ENCODE results near the gene PLEKHM3. TPM values are rescaled to one million over a fixed set of nuclear protein-coding genes. Genes with fewer than 3 reads are reported as not detected.

The PLEKHM3 gene
- total and polyA plus RNA-seq, 2 experiments from 2014 or later, result 3.9 to 8.8 TPM

- Mint-ChIP-seq H3K9me3 (no peaks in the 10 kb centered on the region; the same call in 2 of the 3 replicates), H3K4me1 (no peaks in the 10 kb centered on the region), H3K27me3 (ENCODE audit: insufficient read depth, low read depth, poor library complexity) (peaks cover 8% of the 10 kb centered on the region), H3K4me3 (no peak overlapping the region), H3K36me3 (ENCODE audit: low read depth) (no peaks in the 10 kb centered on the region), H3K27ac (no peak overlapping the region)
- Histone ChIP-seq H3K79me2 (replicated peaks; ENCODE audit: insufficient read depth) (no peaks in the 10 kb centered on the region), H3K27ac (ENCODE audit: low read depth) (no peak overlapping the region), H2AFZ (peak overlapping the region; percentile 82; the same call in 1 of the 2 replicates), H3F3A (replicated peaks; ENCODE audit: low read depth) (no peaks in the 10 kb centered on the region), H3K36me3 (ENCODE audit: insufficient read depth) (no peaks in the 10 kb centered on the region), H4K20me1 (replicated peaks; ENCODE audit: insufficient read depth) (no peaks in the 10 kb centered on the region), H3K4me2 (no peak overlapping the region), H3K27me3 (ENCODE audit: insufficient read depth) (no peaks in the 10 kb centered on the region), H3K9me2 (ENCODE audit: insufficient read depth) (no peaks in the 10 kb centered on the region), H3K4me1 (ENCODE audit: insufficient read depth) (no peaks in the 10 kb centered on the region), H3K4me3 (no peak overlapping the region)
- TF ChIP-seq EZH2phosphoT487 (IDR thresholded peaks at IDR 0.05; ENCODE audit: unreplicated experiment) (no peak), STAT1 (IDR thresholded peaks at IDR 0.05; ENCODE audit: unreplicated experiment) (no peak), EZH2 (IDR thresholded peaks at IDR 0.05; ENCODE audit: low read depth, unreplicated experiment) (no peak), POLR2AphosphoS5 (IDR thresholded peaks at IDR 0.05; ENCODE audit: low read depth) (no peak), ZNF462 (CRISPR knock-in tag; IDR thresholded peaks at IDR 0.05) (no peak), ZNF114 (CRISPR knock-in tag; IDR thresholded peaks at IDR 0.05) (no peak), CTCF (conservative IDR thresholded peaks at IDR 0.05; ENCODE audit: low read depth in 2 of 2) (no peak), NANOG (IDR thresholded peaks at IDR 0.05; ENCODE audit: borderline replicate concordance) (no peak), JUNB (IDR thresholded peaks at IDR 0.05; ENCODE audit: unreplicated experiment) (no peak), ETS1 (IDR thresholded peaks at IDR 0.05) (no peak), ZNF331 (CRISPR knock-in tag; IDR thresholded peaks at IDR 0.05; ENCODE audit: low read depth) (no peak), REST (IDR thresholded peaks at IDR 0.05; ENCODE audit: unreplicated experiment) (no peak), CREB1 (CRISPR knock-in tag; IDR thresholded peaks at IDR 0.05; ENCODE audit: low read depth) (no peak)
- ATAC-seq (no peak), DNase-seq (ENCODE audit: low spot score) (no peak)
Observed at GRCh38 chr2:208064220-208064961, 39.1 kb upstream of the PLEKHM3 start.

Data from GM23338 (cell line).